Body of pancreas (tissue), 4 donors: ENCODE measurements around the gene ICA1L.

Experiments used
- CTCF ChIP-seq, 7 experiments: fragments of 450-650 bp in 4 of 7; fragments of 200-600 bp in 3 of 7; sonication (generic) in 3 of 7; IDR thresholded peaks; one replicate each; pipeline ENCODE4 v1.5.1; 2016 to 2019; ENCODE audit warnings: antibody characterized with exemption in 7 of 7
- POLR2A ChIP-seq, 3 donors: fragments of 450-650 bp; IDR thresholded peaks; one replicate each; pipeline ENCODE4 v1.6.1; 2016; ENCODE audit warnings: antibody characterized with exemption in 3 of 3, mild to moderate bottlenecking in 2 of 3

- TF ChIP-seq CTCF (IDR thresholded peaks at IDR 0.05) (no peak), POLR2A (IDR thresholded peaks at IDR 0.05) (no peak)
Measured at GRCh38 chr2:202758604-202759003, 113.0 kb downstream of the ICA1L start.
